Activated T-helper 2 cell treated with anti-CD3 and anti-CD28 coated beads, Interferon-gamma antibody, Interleukin-2, Interleukin-4, amounts not matched to agents 10 μg/mL and 5 μg/mL and 100 μg/mL, durations not matched to agents 14 hours and 24 hours and 36 hours (primary cell): ENCODE measurements around the gene PCDH9. TPM values are rescaled to one million over a fixed set of nuclear protein-coding genes. Genes with fewer than 3 reads are reported as not detected.

Experiments
- DNase-seq: peaks from one replicate; pipeline ENCODE4 v3.0.0; 2021; ENCODE audit warnings: low spot score
- H3K27ac Mint-ChIP-seq: one replicate; pipeline ENCODE4 v1.8.0; 2021; ENCODE audit warnings: mixed read lengths
- H3K27me3 Mint-ChIP-seq: one replicate; pipeline ENCODE4 v1.8.0; 2021; ENCODE audit warnings: low read depth, mixed read lengths
- H3K36me3 Mint-ChIP-seq: one replicate; pipeline ENCODE4 v1.8.0; 2021; ENCODE audit warnings: low read depth, mixed read lengths
- H3K4me1 Mint-ChIP-seq: one replicate; pipeline ENCODE4 v1.8.0; 2021; ENCODE audit warnings: low read depth, mixed read lengths
- H3K4me3 Mint-ChIP-seq: one replicate; pipeline ENCODE4 v1.8.0; 2021; ENCODE audit warnings: low read depth, mild to moderate bottlenecking, moderate library complexity, mixed read lengths
- H3K9me3 Mint-ChIP-seq: one replicate; pipeline ENCODE4 v1.8.0; 2021; ENCODE audit warnings: mixed read lengths
- intact Hi-C: fragments of 100-400 bp; cut with micrococcal nuclease; formaldehyde crosslinking; loops from one replicate; pipeline ENCODE4 v1.15.1; 2023
- total RNA-seq: library from RNA; stranded (reverse); gene quantifications from 2 replicates; pipeline ENCODE4 v1.2.3, GENCODE V29; 2022

The PCDH9 gene
- total RNA-seq, 1 donor from 2014 or later = 0.18 TPM

DNA sequence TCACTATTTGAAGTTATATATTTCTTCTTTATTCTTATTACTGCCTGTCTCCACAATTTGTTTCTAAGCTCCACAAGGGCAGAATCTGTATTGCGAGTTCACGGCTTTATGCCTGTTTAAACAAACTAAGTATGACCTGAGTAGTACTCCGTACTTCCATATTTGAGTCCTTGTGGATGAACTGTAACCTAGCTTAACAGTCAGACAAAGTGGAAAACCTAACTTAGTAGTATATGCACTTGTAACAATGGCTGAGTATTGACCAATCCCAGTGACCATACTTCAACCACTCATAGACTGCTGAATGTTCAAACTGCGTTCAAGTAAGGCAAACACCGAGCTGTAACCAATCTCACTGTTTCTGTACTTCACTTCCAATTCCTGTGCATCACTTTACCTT, 292.7 kb downstream of the PCDH9 start:
- intact Hi-C loops = no loop called here
- Mint-ChIP-seq H3K9me3 (no peaks in the 10 kb centered on the region), H3K27me3 (no peaks in the 10 kb centered on the region), H3K36me3 (no peaks in the 10 kb centered on the region), H3K4me3 (no peak overlapping the region), H3K4me1 (no peaks in the 10 kb centered on the region), H3K27ac (no peak overlapping the region)
- DNase-seq = no peak

- intact Hi-C loops = no loop called here
These were observed 296.1 kb downstream of the PCDH9 start for GRCh38 chr13:66933994-66934393.

GRCh38 chr13:66933527-66933926, 296.6 kb downstream of the PCDH9 start:
- Mint-ChIP-seq H3K4me3 (no peak overlapping the region), H3K4me1 (no peaks in the 10 kb centered on the region), H3K27ac (no peak overlapping the region), H3K36me3 (no peaks in the 10 kb centered on the region), H3K27me3 (no peaks in the 10 kb centered on the region), H3K9me3 (no peaks in the 10 kb centered on the region)
- intact Hi-C loops = no loop called here
- DNase-seq = no peak

More at GRCh38 chr13:66933994-66934393, 296.1 kb downstream of the PCDH9 start:
- no peaks in the 10 kb centered on the region for H3K27me3 Mint-ChIP-seq
- no peaks in the 10 kb centered on the region for H3K9me3 Mint-ChIP-seq
- no peak overlapping the region for H3K27ac Mint-ChIP-seq
- H3K36me3 Mint-ChIP-seq = no peaks in the 10 kb centered on the region
- H3K4me1 Mint-ChIP-seq = no peaks in the 10 kb centered on the region
- no peak for DNase-seq
- no peak overlapping the region for H3K4me3 Mint-ChIP-seq

DNA sequence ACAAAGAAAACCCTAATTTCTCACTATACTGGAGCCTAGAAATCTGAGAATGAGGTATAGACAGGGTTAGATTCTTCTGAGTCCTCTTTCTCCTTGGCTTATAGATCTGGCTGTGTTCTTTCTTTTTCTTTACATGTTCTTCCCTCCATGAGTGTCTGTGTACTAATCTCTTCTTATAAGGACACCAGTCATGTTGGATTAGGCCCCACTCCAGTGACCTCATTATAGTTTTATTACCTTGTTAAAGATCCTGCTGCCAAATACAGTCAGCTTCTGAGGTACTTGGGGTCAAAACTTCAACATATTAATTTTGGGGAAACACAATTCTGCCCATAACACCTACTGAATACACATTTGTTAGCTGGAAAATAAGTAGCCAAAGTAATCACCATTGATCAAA, 302.6 kb downstream of the PCDH9 start:
- intact Hi-C loops = no loop called here
- H3K27ac Mint-ChIP-seq = no peak overlapping the region
- no peaks in the 10 kb centered on the region for H3K27me3 Mint-ChIP-seq
- no peaks in the 10 kb centered on the region for H3K36me3 Mint-ChIP-seq
- H3K9me3 Mint-ChIP-seq = no peaks in the 10 kb centered on the region
- H3K4me3 Mint-ChIP-seq = no peak overlapping the region
- no peaks in the 10 kb centered on the region for H3K4me1 Mint-ChIP-seq
- no peak for DNase-seq

GRCh38 chr13:66926851-66927524, 303.1 kb downstream of the PCDH9 start:
- no peak for DNase-seq
- no peaks in the 10 kb centered on the region for H3K27me3 Mint-ChIP-seq
- H3K27ac Mint-ChIP-seq = no peak overlapping the region
- H3K4me3 Mint-ChIP-seq = no peak overlapping the region
- H3K36me3 Mint-ChIP-seq = no peaks in the 10 kb centered on the region
- intact Hi-C loops = no loop called here
- H3K9me3 Mint-ChIP-seq = no peaks in the 10 kb centered on the region
- H3K4me1 Mint-ChIP-seq = no peaks in the 10 kb centered on the region

GRCh38 chr13:66926200-66926850, 303.8 kb downstream of the PCDH9 start:
- Mint-ChIP-seq H3K27me3 (no peaks in the 10 kb centered on the region), H3K9me3 (no peaks in the 10 kb centered on the region), H3K36me3 (no peaks in the 10 kb centered on the region), H3K4me3 (no peak overlapping the region), H3K4me1 (no peaks in the 10 kb centered on the region), H3K27ac (no peak overlapping the region)
- intact Hi-C loops = no loop called here
- DNase-seq = no peak

DNA sequence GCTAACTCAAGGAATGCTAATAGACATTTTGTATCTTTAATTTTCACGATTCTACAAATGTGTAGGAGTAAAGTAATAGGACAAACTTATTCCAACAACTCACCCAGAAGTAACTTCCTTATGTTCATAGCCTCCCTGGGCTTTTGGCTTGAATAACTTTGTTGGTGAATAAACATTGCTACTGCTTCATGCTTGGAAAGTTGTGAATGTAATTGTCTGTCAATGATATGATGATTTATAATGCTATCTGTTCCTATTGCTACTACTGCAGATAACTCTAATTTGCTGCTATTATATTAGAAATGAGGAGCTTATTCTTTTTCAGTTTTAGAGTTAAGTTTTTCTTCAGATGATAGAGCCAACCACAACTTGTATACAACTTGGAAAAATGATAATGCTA, 307.7 kb downstream of the PCDH9 start:
- intact Hi-C loops = no loop called here
- H3K27me3 Mint-ChIP-seq = no peaks in the 10 kb centered on the region
- no peak overlapping the region for H3K4me3 Mint-ChIP-seq
- H3K4me1 Mint-ChIP-seq = no peaks in the 10 kb centered on the region
- DNase-seq = no peak
- no peaks in the 10 kb centered on the region for H3K36me3 Mint-ChIP-seq
- no peaks in the 10 kb centered on the region for H3K9me3 Mint-ChIP-seq
- H3K27ac Mint-ChIP-seq = no peak overlapping the region

DNA sequence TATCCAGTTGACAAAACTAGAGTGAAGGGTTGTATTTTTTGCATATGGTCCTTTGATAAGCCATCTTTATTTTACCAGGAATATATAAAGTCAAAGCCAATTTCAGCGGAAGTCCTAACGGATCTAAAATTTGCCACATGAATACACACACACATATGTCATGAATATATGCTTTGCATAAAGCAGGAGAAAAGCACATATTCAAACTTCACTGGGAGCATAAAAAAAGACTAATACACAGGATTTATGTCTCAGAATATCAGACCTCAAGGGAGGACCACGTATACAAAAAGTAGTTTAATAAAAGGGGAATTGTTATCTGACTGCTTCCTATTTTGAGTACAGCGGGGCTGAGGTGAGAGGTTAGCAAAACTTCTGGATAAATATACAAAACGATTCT, 308.7 kb downstream of the PCDH9 start:
- Mint-ChIP-seq H3K4me1 (no peaks in the 10 kb centered on the region), H3K27me3 (no peaks in the 10 kb centered on the region), H3K36me3 (no peaks in the 10 kb centered on the region), H3K9me3 (no peaks in the 10 kb centered on the region), H3K4me3 (no peak overlapping the region), H3K27ac (no peak overlapping the region)
- intact Hi-C loops = no loop called here
- DNase-seq = no peak

DNA sequence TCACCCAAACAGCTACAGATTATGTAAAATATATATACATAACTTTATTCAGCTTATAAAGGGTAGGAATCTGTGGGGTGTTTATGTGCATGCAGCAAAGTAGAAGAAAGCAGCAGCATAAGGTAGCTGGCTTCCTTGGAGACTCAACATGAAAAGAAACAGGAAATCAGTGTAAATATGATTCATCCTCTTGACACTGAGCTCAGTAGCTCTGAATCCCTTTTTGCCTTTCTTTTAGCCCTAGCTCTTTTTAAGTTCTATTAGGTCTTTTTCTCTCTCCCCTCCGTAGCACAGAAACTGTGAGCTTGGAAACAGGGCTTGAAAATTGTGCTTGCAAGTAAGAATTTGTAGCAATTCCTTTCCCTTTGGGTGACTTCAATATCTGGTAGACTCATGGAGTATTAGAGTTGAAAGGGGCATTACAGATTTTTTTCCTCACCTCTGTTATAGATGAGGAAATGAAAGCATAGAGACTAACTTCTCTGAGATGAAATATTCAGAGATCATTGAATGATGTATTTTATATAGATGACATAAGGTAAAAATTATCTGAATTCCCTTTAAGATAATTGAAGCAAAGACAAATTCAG, 314.4 kb downstream of the PCDH9 start:
- no peak overlapping the region for H3K27ac Mint-ChIP-seq
- intact Hi-C loops = no loop called here

DNA sequence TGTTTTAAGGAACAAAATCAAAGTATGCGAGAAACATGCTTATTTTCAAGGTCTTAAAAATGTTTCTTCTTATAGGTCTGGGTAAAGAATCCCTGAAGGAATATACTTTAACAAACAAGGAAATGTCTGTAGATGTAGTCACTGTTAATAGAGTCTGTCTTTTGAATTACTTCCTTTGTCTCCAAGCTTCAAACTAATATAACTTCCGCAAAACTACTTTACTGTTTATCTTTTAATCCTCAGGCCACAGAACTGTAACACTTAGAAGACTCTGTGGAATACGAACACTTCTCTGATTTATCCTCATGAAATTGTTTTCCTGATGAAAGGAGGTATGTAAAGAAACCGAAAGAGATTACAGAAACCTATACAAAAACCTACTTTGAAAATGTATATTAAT, 316.0 kb downstream of the PCDH9 start:
- Mint-ChIP-seq H3K27ac (no peak overlapping the region), H3K27me3 (no peaks in the 10 kb centered on the region), H3K4me1 (peaks cover 1% of the 10 kb centered on the region), H3K4me3 (no peak overlapping the region), H3K9me3 (no peaks in the 10 kb centered on the region), H3K36me3 (no peaks in the 10 kb centered on the region)
- intact Hi-C loops = no loop called here
- DNase-seq = no peak

More for the DNA sequence above, 314.4 kb downstream of the PCDH9 start:
- Mint-ChIP-seq H3K4me1 (peaks cover 1% of the 10 kb centered on the region), H3K27me3 (no peaks in the 10 kb centered on the region), H3K9me3 (no peaks in the 10 kb centered on the region), H3K36me3 (no peaks in the 10 kb centered on the region), H3K4me3 (no peak overlapping the region)
- no peak for DNase-seq

DNA sequence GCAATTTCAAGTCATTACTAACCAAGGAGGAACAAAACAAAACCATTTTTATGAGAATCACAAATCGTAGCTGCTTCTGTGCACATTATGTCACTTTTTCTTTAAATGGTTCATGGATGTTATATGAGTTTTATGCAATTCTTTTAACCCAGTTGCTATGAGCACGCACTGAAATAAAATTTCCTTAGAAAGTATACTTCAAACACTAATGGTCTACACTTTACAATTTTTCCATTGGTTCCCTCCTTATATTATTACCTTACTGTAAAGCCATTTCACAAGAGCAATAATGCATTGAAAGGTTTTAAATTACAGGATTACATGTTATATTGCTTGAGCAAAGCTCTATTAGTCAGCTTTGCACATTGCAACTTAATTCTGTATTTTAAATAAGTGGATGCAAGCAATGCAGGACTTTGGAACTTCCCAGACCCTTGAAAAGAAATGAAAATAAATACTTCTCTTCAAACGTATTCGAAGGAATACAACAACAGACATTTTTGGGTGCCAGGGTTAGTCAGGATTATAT, 318.7 kb downstream of the PCDH9 start:
- intact Hi-C loops = no loop called here
- no peaks in the 10 kb centered on the region for H3K9me3 Mint-ChIP-seq
- H3K4me3 Mint-ChIP-seq = no peak overlapping the region
- H3K27ac Mint-ChIP-seq = no peak overlapping the region
- no peak for DNase-seq
- H3K4me1 Mint-ChIP-seq = peaks cover 1% of the 10 kb centered on the region
- H3K36me3 Mint-ChIP-seq = no peaks in the 10 kb centered on the region
- no peaks in the 10 kb centered on the region for H3K27me3 Mint-ChIP-seq

GRCh38 chr13:66899955-66900354, 330.2 kb downstream of the PCDH9 start:
- Mint-ChIP-seq H3K27me3 (no peaks in the 10 kb centered on the region), H3K9me3 (no peaks in the 10 kb centered on the region)

GRCh38 chr13:66896933-66897332, 333.2 kb downstream of the PCDH9 start:
- no peak overlapping the region for H3K27ac Mint-ChIP-seq
- no peak for DNase-seq
- H3K36me3 Mint-ChIP-seq = no peaks in the 10 kb centered on the region
- no peaks in the 10 kb centered on the region for H3K4me1 Mint-ChIP-seq
- H3K4me3 Mint-ChIP-seq = no peak overlapping the region
- H3K9me3 Mint-ChIP-seq = no peaks in the 10 kb centered on the region
- no peaks in the 10 kb centered on the region for H3K27me3 Mint-ChIP-seq
- intact Hi-C loops = no loop called here

More at GRCh38 chr13:66899955-66900354, 330.2 kb downstream of the PCDH9 start:
- Mint-ChIP-seq H3K36me3 (no peaks in the 10 kb centered on the region), H3K4me3 (no peak overlapping the region), H3K4me1 (no peaks in the 10 kb centered on the region), H3K27ac (no peak overlapping the region)
- intact Hi-C loops = no loop called here
- DNase-seq = no peak
